Panc1 (cell line): ENCODE measurements around the gene ORMDL1.

Experiments
- CTCF ChIP-seq: fragments of 450-650 bp; IDR thresholded peaks from 2 replicates; pipeline ENCODE4 v1.5.1; 2017; ENCODE audit warnings: mild to moderate bottlenecking
- REST ChIP-seq, 2 experiments: IDR thresholded peaks; 2 replicates each; pipeline ENCODE4 v1.6.1; 2011 to 2012; ENCODE audit warnings: low read depth in 2 of 2, control low read depth in 1 of 2, low read length in 1 of 2, mild to moderate bottlenecking in 1 of 2, moderate library complexity in 1 of 2; ENCODE audit not compliant: insufficient read depth in 1 of 2

- TF ChIP-seq CTCF (no peak), REST (IDR thresholded peaks at IDR 0.05; ENCODE audit: insufficient read depth in 1 of 2, low read depth in 2 of 2, low read length in 1 of 2) (no peak)
Observed at GRCh38 chr2:189802396-189802912, 18.3 kb upstream of the ORMDL1 start.
